ENCODE data around the gene GAPDHS. TPM values are rescaled to one million over a fixed set of nuclear protein-coding genes. Genes with fewer than 3 reads are reported as not detected.

GAPDHS gene
- total and polyA plus RNA-seq, 2 of the 13 experiments (the other 11 are each of a cell fraction or from before 2014, with no cell fraction given) = not detected

DNA sequence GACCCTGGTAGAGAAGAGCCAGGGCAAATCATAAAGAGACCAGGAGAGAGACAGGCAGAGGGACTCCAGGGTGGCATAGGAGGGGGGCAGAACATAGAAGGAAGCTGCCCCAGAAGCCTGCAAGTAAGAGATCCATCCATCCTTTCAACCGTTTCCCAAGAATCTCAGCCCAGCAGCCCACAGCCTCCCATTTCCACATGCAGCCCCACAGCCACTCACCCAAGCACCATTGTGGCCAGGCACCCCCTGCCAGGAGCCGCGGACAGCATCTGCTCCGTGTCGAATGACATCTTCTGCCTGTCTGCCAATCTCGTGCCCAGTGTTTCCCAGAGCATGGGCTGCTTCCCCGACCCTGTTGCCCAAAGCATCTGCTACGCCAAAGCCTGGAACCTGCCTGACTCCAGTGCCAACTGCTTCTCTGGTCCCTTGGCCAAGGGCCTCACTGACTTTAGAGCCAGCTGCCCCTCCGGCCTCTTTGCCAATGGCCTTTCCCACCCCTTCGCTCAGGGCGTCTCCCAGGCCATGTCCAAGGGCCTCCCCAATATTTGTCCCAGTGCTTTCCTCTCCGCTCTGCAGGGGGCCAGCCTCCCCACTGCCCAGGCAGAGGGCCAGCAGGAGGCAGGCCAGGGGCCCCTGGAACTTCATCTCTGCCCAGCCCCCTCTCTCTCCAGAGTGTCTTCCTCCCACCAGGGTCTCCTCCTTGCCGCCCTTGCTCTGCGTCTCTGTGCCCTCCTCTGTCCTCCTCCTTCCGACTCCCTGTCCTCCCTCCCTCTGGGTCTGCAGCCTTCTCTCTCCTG, 20.2 kb upstream of the GAPDHS start:
- Histone ChIP-seq H3K4me2 (ENCODE audit: low read depth, low read length) (peak overlapping the region; percentile 74), H3K4me3 (replicated peaks in 1 of 3; ENCODE audit: insufficient read depth in 1 of 3, low read depth in 2 of 3, low read length in 3 of 3) (no peak overlapping the region), H3K36me3 (replicated peaks in 1 of 2; ENCODE audit: control insufficient read depth in 1 of 2, insufficient read depth in 2 of 2, low read length in 2 of 2) (no peaks in the 10 kb centered on the region), H3K27ac (ENCODE audit: extremely low read length, insufficient read depth, low read length) (no peak overlapping the region), H3K4me1 (ENCODE audit: insufficient read depth, low read length) (peaks cover 35% of the 10 kb centered on the region), H4K20me1 (ENCODE audit: insufficient read depth, low read length) (no peaks in the 10 kb centered on the region), H3K27me3 (ENCODE audit: control insufficient read depth in 1 of 2, insufficient read depth in 2 of 2, low read length in 2 of 2) (peaks cover 1 to 29% of the 10 kb centered on the region in 2 experiments; a peak in 3 of 5 replicates), H3K79me2 (ENCODE audit: insufficient read depth, low read length) (no peaks in the 10 kb centered on the region), H3K9ac (ENCODE audit: insufficient read depth, low read depth, low read length) (no peak overlapping the region), H2AFZ (ENCODE audit: low read length) (no peak overlapping the region), H3K9me3 (ENCODE audit: low read length) (no peaks in the 10 kb centered on the region)
- no peak for ATAC-seq
- ChIA-PET POLR2A (interaction anchor here (1.2 kb wide), 1 partner anchor 26 kb away, joined by 5 read pairs; no protein-coding TSS in a partner anchor), CTCF (ENCODE audit: low intra/inter-chr PET ratio, low total read pairs) (no interaction called here)
- in situ Hi-C loops (cut with HindIII; ENCODE audit: extremely low pct_ligation_motif_present, low pct_unique_long_range_greater_than_20kb) (no loop called here), intact Hi-C loops (cut with micrococcal nuclease; ENCODE audit: unreplicated experiment) (no loop called here)
- 69% methylated on average over 13 of the region's 15 CpGs for WGBS (ENCODE audit: low lambda C conversion rate)
- no peak for FAIRE-seq
- no peak for DNase-seq (ENCODE audit: low spot score)
- BruUV-seq (replicated peaks) = no TSS peak
- no peak for TF ChIP-seq THYN1 (CRISPR knock-in tag; IDR thresholded peaks at IDR 0.05; ENCODE audit: borderline replicate concordance, low read depth)
- TF ChIP-seq CREM (IDR thresholded peaks at IDR 0.05) = no peak
- no peak for TF ChIP-seq CREM (CRISPR knock-in tag; IDR thresholded peaks at IDR 0.05)
- TF ChIP-seq FOXK2 (IDR thresholded peaks at IDR 0.05) = no peak
- no peak for TF ChIP-seq BORCS8-MEF2B (CRISPR knock-in tag; IDR thresholded peaks at IDR 0.05)
- no peak for TF ChIP-seq ZNF331 (CRISPR knock-in tag; IDR thresholded peaks at IDR 0.05)
- TF ChIP-seq, protein P1, sequence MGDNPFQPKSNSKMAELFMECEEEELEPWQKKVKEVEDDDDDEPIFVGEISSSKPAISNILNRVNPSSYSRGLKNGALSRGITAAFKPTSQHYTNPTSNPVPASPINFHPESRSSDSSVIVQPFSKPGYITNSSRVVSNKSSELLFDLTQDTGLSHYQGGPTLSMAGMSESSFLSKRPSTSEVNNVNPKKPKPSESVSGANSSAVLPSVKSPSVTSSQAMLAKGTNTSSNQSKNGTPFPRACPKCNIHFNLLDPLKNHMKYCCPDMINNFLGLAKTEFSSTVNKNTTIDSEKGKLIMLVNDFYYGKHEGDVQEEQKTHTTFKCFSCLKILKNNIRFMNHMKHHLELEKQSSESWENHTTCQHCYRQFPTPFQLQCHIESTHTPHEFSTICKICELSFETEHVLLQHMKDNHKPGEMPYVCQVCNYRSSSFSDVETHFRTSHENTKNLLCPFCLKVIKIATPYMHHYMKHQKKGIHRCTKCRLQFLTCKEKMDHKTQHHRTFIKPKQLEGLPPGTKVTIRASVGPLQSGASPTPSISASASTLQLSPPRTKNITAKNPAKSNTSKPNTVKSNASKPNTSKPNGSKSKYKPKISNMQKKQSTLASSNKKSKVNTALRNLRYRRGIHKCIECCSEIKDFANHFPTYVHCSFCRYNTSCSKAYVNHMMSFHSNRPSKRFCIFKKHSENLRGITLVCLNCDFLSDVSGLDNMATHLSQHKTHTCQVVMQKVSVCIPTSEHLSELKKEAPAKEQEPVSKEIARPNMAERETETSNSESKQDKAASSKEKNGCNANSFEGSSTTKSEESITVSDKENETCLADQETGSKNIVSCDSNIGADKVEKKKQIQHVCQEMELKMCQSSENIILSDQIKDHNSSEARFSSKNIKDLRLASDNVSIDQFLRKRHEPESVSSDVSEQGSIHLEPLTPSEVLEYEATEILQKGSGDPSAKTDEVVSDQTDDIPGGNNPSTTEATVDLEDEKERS (CRISPR knock-in tag; IDR thresholded peaks at IDR 0.05) = no peak
- TF ChIP-seq DPF2 (CRISPR knock-in tag; IDR thresholded peaks at IDR 0.05; ENCODE audit: borderline replicate concordance, low read depth) = no peak
- TF ChIP-seq ZNF850 (CRISPR knock-in tag; conservative IDR thresholded peaks at IDR 0.05) = no peak
- TF ChIP-seq ZNF354B (CRISPR knock-in tag; IDR thresholded peaks at IDR 0.05) = no peak
- TF ChIP-seq, protein P2, sequence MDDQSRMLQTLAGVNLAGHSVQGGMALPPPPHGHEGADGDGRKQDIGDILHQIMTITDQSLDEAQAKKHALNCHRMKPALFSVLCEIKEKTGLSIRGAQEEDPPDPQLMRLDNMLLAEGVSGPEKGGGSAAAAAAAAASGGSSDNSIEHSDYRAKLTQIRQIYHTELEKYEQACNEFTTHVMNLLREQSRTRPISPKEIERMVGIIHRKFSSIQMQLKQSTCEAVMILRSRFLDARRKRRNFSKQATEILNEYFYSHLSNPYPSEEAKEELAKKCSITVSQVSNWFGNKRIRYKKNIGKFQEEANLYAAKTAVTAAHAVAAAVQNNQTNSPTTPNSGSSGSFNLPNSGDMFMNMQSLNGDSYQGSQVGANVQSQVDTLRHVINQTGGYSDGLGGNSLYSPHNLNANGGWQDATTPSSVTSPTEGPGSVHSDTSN (CRISPR knock-in tag; IDR thresholded peaks at IDR 0.05; ENCODE audit: borderline replicate concordance) = no peak
- TF ChIP-seq TEAD2 (CRISPR knock-in tag; IDR thresholded peaks at IDR 0.05) = no peak
- TF ChIP-seq ZNF773 (CRISPR knock-in tag; IDR thresholded peaks at IDR 0.05; ENCODE audit: borderline replicate concordance) = no peak
- TF ChIP-seq GLI4 (CRISPR knock-in tag; IDR thresholded peaks at IDR 0.05; ENCODE audit: borderline replicate concordance) = no peak
- no peak for TF ChIP-seq ZNF562 (CRISPR knock-in tag; IDR thresholded peaks at IDR 0.05; ENCODE audit: borderline replicate concordance)
- no peak for TF ChIP-seq RXRB (CRISPR knock-in tag; IDR thresholded peaks at IDR 0.05; ENCODE audit: borderline replicate concordance)
